Hepatocyte (in vitro differentiated cells): Measurements from ENCODE around the gene KCNMA1. TPM values are rescaled to one million over a fixed set of nuclear protein-coding genes. Genes with fewer than 3 reads are reported as not detected.

Experiments used
- DNase-seq: peaks from one replicate; pipeline ENCODE4 v3.0.0-alpha.2; 2016; ENCODE audit warnings: low spot score
- H2AFZ ChIP-seq: fragments of 200-600 bp; sonication (generic); 2 replicates; pipeline ENCODE4 v1.6.0; 2016; ENCODE audit warnings: antibody characterized with exemption, mild to moderate bottlenecking
- H3K27ac ChIP-seq: fragments of 200-600 bp; sonication (generic); 2 replicates; pipeline ENCODE4 v1.5.1; 2016; ENCODE audit warnings: mild to moderate bottlenecking
- H3K27me3 ChIP-seq: fragments of 200-600 bp; sonication (generic); 2 replicates; pipeline ENCODE4 v1.6.1; 2016
- H3K36me3 ChIP-seq: fragments of 200-600 bp; sonication (generic); replicated peaks from 2 replicates; pipeline ENCODE4 v1.5.1; 2016; ENCODE audit warnings: low read depth; ENCODE audit not compliant: insufficient read depth
- H3K4me1 ChIP-seq: fragments of 200-600 bp; sonication (generic); 2 replicates; pipeline ENCODE4 v1.5.1; 2016; ENCODE audit warnings: mild to moderate bottlenecking, moderate library complexity; ENCODE audit not compliant: insufficient read depth
- H3K4me2 ChIP-seq: fragments of 200-600 bp; sonication (generic); 2 replicates; pipeline ENCODE4 v1.6.0; 2016
- H3K4me3 ChIP-seq: fragments of 200-600 bp; sonication (generic); 2 replicates; pipeline ENCODE4 v1.5.1; 2016; ENCODE audit warnings: mild to moderate bottlenecking
- H3K79me2 ChIP-seq: fragments of 200-600 bp; sonication (generic); 2 replicates; pipeline ENCODE4 v1.6.0; 2017; ENCODE audit warnings: mild to moderate bottlenecking
- H3K9me2 ChIP-seq: fragments of 200-600 bp; sonication (generic); replicated peaks from 2 replicates; pipeline ENCODE4 v1.6.0; 2017; ENCODE audit warnings: mild to moderate bottlenecking; ENCODE audit not compliant: insufficient read depth
- H3K9me3 ChIP-seq: fragments of 200-600 bp; sonication (generic); 2 replicates; pipeline ENCODE4 v1.5.1; 2016; ENCODE audit warnings: low read depth, mild to moderate bottlenecking
- H4K20me1 ChIP-seq: fragments of 200-600 bp; sonication (generic); 2 replicates; pipeline ENCODE4 v1.6.0; 2016; ENCODE audit warnings: mild to moderate bottlenecking; ENCODE audit not compliant: insufficient read depth, poor library complexity, severe bottlenecking
- EZH2 ChIP-seq: fragments of 200-600 bp; sonication (generic); IDR thresholded peaks from 2 replicates; pipeline ENCODE4 v1.6.1; 2016; ENCODE audit warnings: antibody characterized with exemption, mild to moderate bottlenecking, borderline replicate concordance
- EZH2phosphoT487 ChIP-seq: fragments of 200-600 bp; sonication (generic); IDR thresholded peaks from one replicate; pipeline ENCODE4 v1.6.1; 2018; ENCODE audit warnings: antibody characterized with exemption, mild to moderate bottlenecking, low read depth, moderate library complexity; ENCODE audit not compliant: unreplicated experiment, severe bottlenecking
- WGBS: methylation state at CpG from one replicate; pipeline ENCODE4 v1.1.6; 2016; ENCODE audit warnings: low lambda C conversion rate; ENCODE audit errors: missing lambda C conversion rate; 5-methylcytosine and 5-hydroxymethylcytosine counted together
- polyA plus RNA-seq: library from polyadenylated mRNA; unstranded; fragments of >200 nt; fragmentation: Nextera tagmentation; extraction: Ambion mirVana; gene quantifications from 2 replicates; pipeline ENCODE4 v1.2.1, GENCODE V29; 2016
- total RNA-seq: library from RNA; depleted of rRNA; stranded (reverse); fragments of >200 nt; gene quantifications from 2 replicates; pipeline ENCODE4 v1.2.3, GENCODE V29; 2014
- TF ChIP-seq, protein P1 (sequence below): fragments of 200-600 bp; sonication (generic); IDR thresholded peaks from 2 replicates; pipeline ENCODE4 v1.5.1; 2016; ENCODE audit warnings: antibody characterized with exemption, mild to moderate bottlenecking; ENCODE audit not compliant: poor library complexity

The KCNMA1 gene
- total and polyA plus RNA-seq, 2 experiments from 2014 or later, result 42.6 to 73.3 TPM

DNA sequence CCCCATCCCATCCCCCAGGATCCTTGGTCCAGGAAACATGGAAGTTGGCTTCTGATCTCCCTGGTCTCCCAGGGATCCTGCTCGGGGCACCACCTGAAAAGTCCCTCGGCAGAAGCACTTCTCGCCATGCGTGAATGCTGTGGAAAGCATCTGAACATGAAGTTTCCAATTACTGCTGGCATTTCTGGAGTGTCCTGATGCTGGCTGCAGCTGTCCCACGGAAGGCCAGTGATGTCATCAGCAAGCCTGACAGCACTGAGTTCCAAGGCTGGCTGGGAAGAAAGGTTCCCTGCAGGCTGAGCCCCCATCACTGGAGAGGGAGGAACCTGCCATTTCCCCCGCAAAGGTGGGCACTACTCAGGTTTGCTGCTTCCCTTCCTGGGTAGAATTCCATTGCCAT is 71.4 kb downstream of the KCNMA1 start:
- no peaks in the 10 kb centered on the region for H3K9me3 ChIP-seq
- no peaks in the 10 kb centered on the region for H3K9me2 ChIP-seq
- no peak overlapping the region for H3K4me3 ChIP-seq
- H3K27ac ChIP-seq, result no peak overlapping the region
- no peak for DNase-seq
- no peaks in the 10 kb centered on the region for H4K20me1 ChIP-seq
- H3K4me1 ChIP-seq, result no peaks in the 10 kb centered on the region
- H2AFZ ChIP-seq, result no peak overlapping the region
- TF ChIP-seq EZH2 (no peak), EZH2phosphoT487 (no peak)
- TF ChIP-seq, protein P1, sequence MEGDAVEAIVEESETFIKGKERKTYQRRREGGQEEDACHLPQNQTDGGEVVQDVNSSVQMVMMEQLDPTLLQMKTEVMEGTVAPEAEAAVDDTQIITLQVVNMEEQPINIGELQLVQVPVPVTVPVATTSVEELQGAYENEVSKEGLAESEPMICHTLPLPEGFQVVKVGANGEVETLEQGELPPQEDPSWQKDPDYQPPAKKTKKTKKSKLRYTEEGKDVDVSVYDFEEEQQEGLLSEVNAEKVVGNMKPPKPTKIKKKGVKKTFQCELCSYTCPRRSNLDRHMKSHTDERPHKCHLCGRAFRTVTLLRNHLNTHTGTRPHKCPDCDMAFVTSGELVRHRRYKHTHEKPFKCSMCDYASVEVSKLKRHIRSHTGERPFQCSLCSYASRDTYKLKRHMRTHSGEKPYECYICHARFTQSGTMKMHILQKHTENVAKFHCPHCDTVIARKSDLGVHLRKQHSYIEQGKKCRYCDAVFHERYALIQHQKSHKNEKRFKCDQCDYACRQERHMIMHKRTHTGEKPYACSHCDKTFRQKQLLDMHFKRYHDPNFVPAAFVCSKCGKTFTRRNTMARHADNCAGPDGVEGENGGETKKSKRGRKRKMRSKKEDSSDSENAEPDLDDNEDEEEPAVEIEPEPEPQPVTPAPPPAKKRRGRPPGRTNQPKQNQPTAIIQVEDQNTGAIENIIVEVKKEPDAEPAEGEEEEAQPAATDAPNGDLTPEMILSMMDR, result no peak
- H3K79me2 ChIP-seq, result no peaks in the 10 kb centered on the region
- H3K27me3 ChIP-seq, result no peaks in the 10 kb centered on the region
- no peak overlapping the region for H3K4me2 ChIP-seq
- no peaks in the 10 kb centered on the region for H3K36me3 ChIP-seq
- 73% methylated on average over 6 of the region's 6 CpGs for WGBS

DNA sequence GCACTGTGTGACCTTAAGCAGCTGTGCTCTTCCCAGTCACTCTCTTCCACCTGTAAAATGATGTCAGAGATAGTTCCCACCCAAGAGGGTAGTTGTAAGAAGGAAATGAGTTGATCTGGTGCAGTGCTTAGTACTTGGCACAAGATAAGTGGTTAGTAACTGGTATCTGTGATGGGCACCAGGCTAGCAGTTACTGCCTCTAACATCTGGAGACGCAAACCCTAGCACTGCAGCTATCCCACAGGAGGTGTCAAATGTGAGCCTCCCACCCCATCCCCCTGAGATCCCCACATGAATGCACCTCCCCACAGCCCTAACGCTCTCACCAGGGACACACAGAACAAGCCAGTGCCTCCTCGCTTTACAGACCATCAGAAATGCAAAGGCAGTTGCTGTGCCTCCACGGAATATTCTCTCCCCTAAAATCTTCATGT is 72.0 kb downstream of the KCNMA1 start:
- H3K4me3 ChIP-seq, result no peak overlapping the region
- no peaks in the 10 kb centered on the region for H3K79me2 ChIP-seq
- H3K36me3 ChIP-seq, result no peaks in the 10 kb centered on the region
- WGBS, result 60% methylated on average over 4 of the region's 4 CpGs
- H3K4me2 ChIP-seq, result no peak overlapping the region
- no peaks in the 10 kb centered on the region for H3K27me3 ChIP-seq
- DNase-seq, result no peak
- H3K9me2 ChIP-seq, result no peaks in the 10 kb centered on the region
- no peak for TF ChIP-seq EZH2phosphoT487
- TF ChIP-seq, protein P1, result no peak
- no peak for TF ChIP-seq EZH2
- no peak overlapping the region for H2AFZ ChIP-seq
- no peaks in the 10 kb centered on the region for H4K20me1 ChIP-seq
- no peak overlapping the region for H3K27ac ChIP-seq
- H3K9me3 ChIP-seq, result no peaks in the 10 kb centered on the region
- no peaks in the 10 kb centered on the region for H3K4me1 ChIP-seq

DNA sequence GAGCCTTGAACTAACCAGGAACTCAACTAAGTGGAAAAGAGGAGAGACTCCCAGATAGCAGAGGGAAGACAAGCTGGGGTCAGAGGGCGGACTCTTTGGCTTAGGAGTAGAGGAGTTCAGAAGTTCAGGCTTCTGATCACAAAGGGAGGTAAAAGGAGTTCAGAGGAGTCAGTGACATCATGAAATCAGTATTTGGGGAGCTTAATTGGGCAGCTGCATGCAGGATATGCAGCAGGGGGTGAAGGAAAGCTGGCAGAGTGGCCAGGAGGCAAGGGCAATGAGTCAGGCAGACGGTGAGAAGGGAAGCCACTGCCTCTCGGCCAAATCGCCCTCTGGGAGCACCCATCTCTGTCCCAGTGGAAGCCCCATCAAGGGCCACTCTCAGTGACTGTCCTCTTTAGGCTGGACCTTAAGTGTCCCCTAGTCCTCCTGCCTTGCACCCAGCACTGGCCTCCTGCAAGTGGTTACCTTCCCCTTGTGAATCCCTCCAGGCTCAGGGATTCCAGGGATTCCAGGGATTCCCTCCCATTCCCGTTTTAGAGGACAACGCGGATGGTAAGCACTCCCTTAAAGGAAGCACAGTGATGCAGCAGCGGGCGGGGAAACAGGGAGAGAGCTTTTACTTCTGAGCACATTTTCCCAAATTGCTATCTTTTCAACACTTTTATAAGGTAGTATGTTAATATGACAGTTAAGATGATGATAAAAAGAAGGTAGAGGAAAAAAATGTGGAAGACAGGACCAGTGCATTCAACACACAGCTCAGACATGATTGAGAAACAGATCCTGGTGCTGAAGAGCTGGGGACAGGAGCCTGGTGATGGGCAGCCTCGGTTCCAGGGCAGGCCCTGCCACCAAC is 72.6 kb downstream of the KCNMA1 start:
- DNase-seq, result no peak
- Histone ChIP-seq H3K4me3 (no peak overlapping the region), H3K4me1 (no peaks in the 10 kb centered on the region), H3K4me2 (no peak overlapping the region), H3K9me2 (no peaks in the 10 kb centered on the region), H3K79me2 (no peaks in the 10 kb centered on the region), H3K27me3 (no peaks in the 10 kb centered on the region), H3K36me3 (no peaks in the 10 kb centered on the region), H2AFZ (no peak overlapping the region), H4K20me1 (no peaks in the 10 kb centered on the region), H3K27ac (no peak overlapping the region), H3K9me3 (no peaks in the 10 kb centered on the region)
- 54% methylated on average over 10 of the region's 10 CpGs for WGBS
- TF ChIP-seq EZH2, result no peak
- no peak for TF ChIP-seq EZH2phosphoT487
- TF ChIP-seq, protein P1, result no peak
